K562 (cell line): Measurements from ENCODE around the gene MAD1L1. TPM values are rescaled to one million over a fixed set of nuclear protein-coding genes. Genes with fewer than 3 reads are reported as not detected.
A peak's percentile ranks its signal among the peaks of the same experiment; 100 is the strongest.

ENCODE experiments used
- ATAC-seq: fragments of 200-7000 bp; cut with Tn5 transposase; 3 replicates; pipeline ENCODE4 v1.9.1; 2020; ENCODE audit warnings: moderate library complexity
- BruUV-seq: library from RNA; stranded (reverse); fragments of 400-500 nt; replicated peaks from 2 replicates; lab custom pipeline; 2021; lab: Mats Ljungman, UMichigan
- CTCF ChIA-PET: fragments of 300-600 bp; formaldehyde crosslinking; extraction: SDS; loops from one replicate; lab custom pipeline; 2021; ENCODE audit warnings: low intra/inter-chr PET ratio; lab: Yijun Ruan, JAX
- POLR2A ChIA-PET: fragments of 300-600, 350-650 bp; sonication (Branson Sonifier 250); formaldehyde crosslinking; extraction: SDS; loops from one replicate; lab custom pipeline; 2021; ENCODE audit warnings: antibody characterized with exemption, inconsistent platforms; lab: Yijun Ruan, JAX
- DNase-seq, 4 experiments: peaks; one replicate each; pipeline versions ENCODE4 v3.0.0 to v3.0.0-alpha.2; 2011 to 2018; ENCODE audit warnings: low spot score in 3 of 4, mixed read lengths in 3 of 4; ENCODE audit errors: extremely low read depth in 1 of 4
- FAIRE-seq: peaks from 2 replicates; lab custom pipeline; 2011; peaks lifted over from hg19 to GRCh38; lab: Jason Lieb, UNC
- H2AFZ ChIP-seq: 2 replicates; pipeline ENCODE4 v1.6.0; 2011; ENCODE audit warnings: low read depth, low read length, control low read depth, inconsistent platforms
- H3K27ac ChIP-seq: fragments of 200-600 bp; 3 replicates; pipeline ENCODE4 v1.8.0; 2011; ENCODE audit warnings: low read depth, mild to moderate bottlenecking, control low read depth, inconsistent platforms, low read length, moderate library complexity, mixed read lengths; ENCODE audit errors: extremely low read depth
- H3K27me3 ChIP-seq, 2 experiments: fragments of 300-600 bp in 1 of 2; 2 replicates in 1 of 2; 3 replicates in 1 of 2; pipeline versions ENCODE4 v1.6.0 to v1.8.0; 2011; ENCODE audit warnings: inconsistent platforms in 2 of 2, low read length in 2 of 2, mild to moderate bottlenecking in 1 of 2, mixed read lengths in 1 of 2, moderate library complexity in 1 of 2; ENCODE audit not compliant: control insufficient read depth in 2 of 2, insufficient read depth in 2 of 2
- H3K36me3 ChIP-seq: fragments of 300-600 bp; 3 replicates; pipeline ENCODE4 v1.8.0; 2011; ENCODE audit warnings: mild to moderate bottlenecking, low read length, inconsistent platforms; ENCODE audit not compliant: control insufficient read depth, insufficient read depth
- H3K4me1 ChIP-seq, 2 experiments: fragments of 200-600 bp in 1 of 2; replicated peaks in 1 of 2; 2 replicates in 1 of 2; 3 replicates in 1 of 2; pipeline versions ENCODE4 v1.5.1 to v1.8.0; 2011; ENCODE audit warnings: inconsistent platforms in 2 of 2, low read length in 2 of 2, mild to moderate bottlenecking in 1 of 2, mixed read lengths in 1 of 2, moderate library complexity in 1 of 2; ENCODE audit not compliant: control insufficient read depth in 2 of 2, insufficient read depth in 2 of 2
- H3K4me2 ChIP-seq: 2 replicates; pipeline ENCODE4 v1.6.1; 2011; ENCODE audit warnings: low read length, control low read depth, inconsistent platforms, mixed read lengths; ENCODE audit not compliant: insufficient read depth
- H3K4me3 ChIP-seq: fragments of 200-600 bp; sonication (generic), shearing (Covaris generic); 2 replicates; pipeline ENCODE4 v1.5.1; 2016; ENCODE audit warnings: control low read depth, inconsistent platforms
- H3K79me2 ChIP-seq: fragments of 200-600 bp; 3 replicates; pipeline ENCODE4 v1.8.0; 2011; ENCODE audit warnings: low read length, inconsistent platforms; ENCODE audit not compliant: control insufficient read depth, insufficient read depth
- H3K9ac ChIP-seq, 2 experiments: 2 replicates each; pipeline versions ENCODE4 v1.6.0 to v1.6.1; 2011; ENCODE audit warnings: low read depth in 2 of 2, low read length in 2 of 2, control low read depth in 1 of 2, inconsistent platforms in 1 of 2, mild to moderate bottlenecking in 1 of 2, mixed read lengths in 1 of 2; ENCODE audit not compliant: insufficient read depth in 1 of 2
- H3K9me1 ChIP-seq: one replicate; pipeline ENCODE4 v1.6.0; 2011; ENCODE audit warnings: inconsistent platforms, mild to moderate bottlenecking, low read length, moderate library complexity; ENCODE audit not compliant: control insufficient read depth, insufficient read depth
- H3K9me3 ChIP-seq: replicated peaks from 2 replicates; pipeline ENCODE4 v1.5.1; 2011; ENCODE audit warnings: low read depth, low read length, inconsistent platforms; ENCODE audit not compliant: control insufficient read depth, insufficient read depth
- H4K20me1 ChIP-seq: replicated peaks from 2 replicates; pipeline ENCODE4 v1.6.1; 2011; ENCODE audit warnings: low read length, inconsistent platforms, mixed read lengths; ENCODE audit not compliant: control insufficient read depth, insufficient read depth
- CBFB ChIP-seq: sonication (generic); formaldehyde crosslinking; IDR thresholded peaks from 2 replicates; pipeline ENCODE4 v1.4.0; 2020; ENCODE audit warnings: mild to moderate bottlenecking, missing genetic modification reagents
- POLR2G ChIP-seq: fragments of 200-400 bp; formaldehyde crosslinking; IDR thresholded peaks from 2 replicates; pipeline ENCODE4 v1.6.1; 2017; ENCODE audit warnings: low read depth, mild to moderate bottlenecking, antibody characterized with exemption, low read length, moderate library complexity
- RBFOX2 ChIP-seq: fragments of 200-400 bp; formaldehyde crosslinking; IDR thresholded peaks from 2 replicates; pipeline ENCODE4 v1.6.1; 2017; ENCODE audit warnings: low read depth, mild to moderate bottlenecking, low read length, moderate library complexity
- ZNF217 ChIP-seq: sonication (generic); formaldehyde crosslinking; IDR thresholded peaks from 2 replicates; pipeline ENCODE4 v1.8.0; 2022; ENCODE audit warnings: mild to moderate bottlenecking, missing genetic modification reagents
- WGBS: fragments of 100-300 bp; shearing (Covaris generic); methylation state at CpG from one replicate; pipeline ENCODE4 v1.1.6; 2016; ENCODE audit warnings: low coverage, mixed read lengths; ENCODE audit not compliant: insufficient coverage; ENCODE audit errors: missing lambda C conversion rate; 5-methylcytosine and 5-hydroxymethylcytosine counted together
- in situ Hi-C: fragments of 300-500 bp; cut with MboI; formaldehyde crosslinking; loops from 4 replicates; pipeline ENCODE4 v1.15.0; 2018; ENCODE audit warnings: inconsistent platforms, mixed read lengths
- intact Hi-C: fragments of 100-400 bp; cut with micrococcal nuclease; formaldehyde crosslinking; loops from 2 replicates; pipeline ENCODE4 v1.14.2; 2022
- polyA plus RNA-seq, 8 experiments: library from polyadenylated mRNA; depleted of rRNA in 4 of 8; stranded (reverse) in 5 of 8; unstranded in 3 of 8; fragments of >200 nt; fragmentation: Nextera tagmentation in 2 of 8; fragmentation: Illumina TruSeq in 1 of 8; extraction: Ambion mirVana in 2 of 8; extraction: Trizol in 1 of 8; gene quantifications; 2 replicates each; pipeline versions ENCODE4 v1.2.1 to v1.2.3, GENCODE V29; 2011 to 2014; ENCODE audit warnings: inconsistent platforms in 1 of 8, missing spikeins in 1 of 8
- total RNA-seq, 7 experiments: library from RNA; depleted of rRNA in 6 of 7; stranded (reverse); fragments of >200 nt in 6 of 7; fragmentation: Illumina TruSeq in 2 of 7; extraction: Trizol in 2 of 7; gene quantifications; 2 replicates each; pipeline versions ENCODE4 v1.2.1 to v1.2.3, GENCODE V29; 2011 to 2021; ENCODE audit warnings: low replicate concordance in 1 of 7
- TF ChIP-seq, protein P1 (sequence below), 2 experiments: fragments of 450-650 bp; IDR thresholded peaks; 2 replicates each; pipeline ENCODE4 v1.6.1; 2016; ENCODE audit warnings: mild to moderate bottlenecking in 2 of 2, borderline replicate concordance in 1 of 2, low read depth in 1 of 2, moderate library complexity in 1 of 2

MAD1L1 gene
- total and polyA plus RNA-seq, 9 of the 15 experiments (the other 6 are each of a cell fraction or from before 2014, with no cell fraction given): 1.7 to 89.7 (median 18.0) TPM

DNA sequence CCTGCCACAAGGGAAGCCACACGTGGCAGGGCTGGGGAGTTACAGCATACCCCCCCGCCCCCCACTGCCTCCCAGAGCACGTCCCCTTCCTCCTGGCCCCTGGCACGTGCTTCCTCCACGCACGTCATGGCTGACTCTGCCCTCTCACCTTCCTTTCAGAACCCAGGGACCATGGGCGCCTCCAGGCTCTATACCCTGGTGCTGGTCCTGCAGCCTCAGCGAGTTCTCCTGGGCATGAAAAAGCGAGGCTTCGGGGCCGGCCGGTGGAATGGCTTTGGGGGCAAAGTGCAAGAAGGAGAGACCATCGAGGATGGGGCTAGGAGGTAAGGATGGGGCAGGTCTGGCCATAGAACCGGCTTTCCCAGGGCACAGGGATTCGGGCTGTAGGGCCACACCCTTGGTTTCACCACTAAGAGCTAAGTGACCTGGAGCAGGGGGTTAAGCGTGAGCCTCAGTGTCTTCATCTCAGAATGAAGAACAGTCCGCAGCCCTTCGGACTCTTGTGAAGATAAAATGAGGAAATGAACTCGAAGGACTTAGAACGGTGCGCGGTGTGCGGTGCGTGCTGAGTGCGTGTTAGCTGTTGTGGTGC lies 11.8 kb upstream of the MAD1L1 start:
- peak overlapping the region in 1 of 2 experiments; percentile 71; a peak in 2 of 4 replicates for H3K9ac ChIP-seq
- H3K79me2 ChIP-seq: peaks cover 37% of the 10 kb centered on the region
- ATAC-seq (no peak), DNase-seq (no peak), FAIRE-seq (no peak)
- no peak overlapping the region for H3K4me2 ChIP-seq
- no peaks in the 10 kb centered on the region for H3K27me3 ChIP-seq
- ChIA-PET POLR2A (interaction anchor here (1.4 to 1.7 kb wide), 2 partner anchors 8 to 11 kb away, joined by 4 to 5 read pairs; partner anchors contain the start of gene MAD1L1), CTCF (no interaction called here)
- no peak overlapping the region for H3K4me3 ChIP-seq
- in situ Hi-C loops (no loop called here), intact Hi-C loops (loop anchor here (5.0 kb wide), 1 partner anchor 58 kb away; no protein-coding TSS in a partner anchor)
- peaks cover 17 to 60% of the 10 kb centered on the region in 2 experiments; a peak in 3 of 5 replicates for H3K4me1 ChIP-seq
- no TSS peak for BruUV-seq
- WGBS: 86% methylated on average over 17 of the region's 25 CpGs
- no peak overlapping the region for H2AFZ ChIP-seq
- H3K27ac ChIP-seq: no peak overlapping the region
- no peak for TF ChIP-seq ZNF217 (CRISPR knock-in tag)
- 0 out of 2 replicates have a peak, but pooled peaks have one; percentile 31 for TF ChIP-seq POLR2G
- no peaks in the 10 kb centered on the region for H4K20me1 ChIP-seq
- no peaks in the 10 kb centered on the region for H3K9me3 ChIP-seq
- H3K36me3 ChIP-seq: peaks cover 21% of the 10 kb centered on the region; the same call in 2 of the 3 replicates
- H3K9me1 ChIP-seq: no peaks in the 10 kb centered on the region

DNA sequence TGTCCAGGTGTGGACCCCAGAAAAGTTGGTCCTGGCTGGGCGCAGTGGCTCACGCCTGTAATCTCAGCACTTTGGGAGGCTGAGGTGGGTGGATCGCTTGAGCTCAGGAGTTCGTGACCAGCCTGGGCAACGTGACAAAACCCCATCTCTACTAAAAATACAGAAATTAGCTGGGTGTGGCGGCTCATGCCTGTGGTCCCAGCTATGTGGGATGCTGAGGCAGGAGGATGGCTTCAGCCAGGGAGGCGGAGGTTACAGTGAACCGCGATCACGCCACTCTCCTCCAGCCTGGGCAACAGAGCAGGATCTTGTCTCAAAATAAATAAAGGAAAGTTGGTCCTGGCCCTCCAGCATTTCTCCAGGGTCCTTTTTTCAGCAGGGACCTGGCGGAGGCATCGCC lies 10.7 kb upstream of the MAD1L1 start:
- 72% methylated on average over 12 of the region's 12 CpGs for WGBS
- H3K79me2 ChIP-seq: peaks cover 42% of the 10 kb centered on the region
- H2AFZ ChIP-seq: no peak overlapping the region
- H3K9me3 ChIP-seq: no peaks in the 10 kb centered on the region
- peaks cover 29% of the 10 kb centered on the region; the same call in 2 of the 3 replicates for H3K36me3 ChIP-seq
- POLR2A ChIA-PET: no interaction called here
- FAIRE-seq (no peak), ATAC-seq (no peak), DNase-seq (no peak)
- TF ChIP-seq, protein P1, sequence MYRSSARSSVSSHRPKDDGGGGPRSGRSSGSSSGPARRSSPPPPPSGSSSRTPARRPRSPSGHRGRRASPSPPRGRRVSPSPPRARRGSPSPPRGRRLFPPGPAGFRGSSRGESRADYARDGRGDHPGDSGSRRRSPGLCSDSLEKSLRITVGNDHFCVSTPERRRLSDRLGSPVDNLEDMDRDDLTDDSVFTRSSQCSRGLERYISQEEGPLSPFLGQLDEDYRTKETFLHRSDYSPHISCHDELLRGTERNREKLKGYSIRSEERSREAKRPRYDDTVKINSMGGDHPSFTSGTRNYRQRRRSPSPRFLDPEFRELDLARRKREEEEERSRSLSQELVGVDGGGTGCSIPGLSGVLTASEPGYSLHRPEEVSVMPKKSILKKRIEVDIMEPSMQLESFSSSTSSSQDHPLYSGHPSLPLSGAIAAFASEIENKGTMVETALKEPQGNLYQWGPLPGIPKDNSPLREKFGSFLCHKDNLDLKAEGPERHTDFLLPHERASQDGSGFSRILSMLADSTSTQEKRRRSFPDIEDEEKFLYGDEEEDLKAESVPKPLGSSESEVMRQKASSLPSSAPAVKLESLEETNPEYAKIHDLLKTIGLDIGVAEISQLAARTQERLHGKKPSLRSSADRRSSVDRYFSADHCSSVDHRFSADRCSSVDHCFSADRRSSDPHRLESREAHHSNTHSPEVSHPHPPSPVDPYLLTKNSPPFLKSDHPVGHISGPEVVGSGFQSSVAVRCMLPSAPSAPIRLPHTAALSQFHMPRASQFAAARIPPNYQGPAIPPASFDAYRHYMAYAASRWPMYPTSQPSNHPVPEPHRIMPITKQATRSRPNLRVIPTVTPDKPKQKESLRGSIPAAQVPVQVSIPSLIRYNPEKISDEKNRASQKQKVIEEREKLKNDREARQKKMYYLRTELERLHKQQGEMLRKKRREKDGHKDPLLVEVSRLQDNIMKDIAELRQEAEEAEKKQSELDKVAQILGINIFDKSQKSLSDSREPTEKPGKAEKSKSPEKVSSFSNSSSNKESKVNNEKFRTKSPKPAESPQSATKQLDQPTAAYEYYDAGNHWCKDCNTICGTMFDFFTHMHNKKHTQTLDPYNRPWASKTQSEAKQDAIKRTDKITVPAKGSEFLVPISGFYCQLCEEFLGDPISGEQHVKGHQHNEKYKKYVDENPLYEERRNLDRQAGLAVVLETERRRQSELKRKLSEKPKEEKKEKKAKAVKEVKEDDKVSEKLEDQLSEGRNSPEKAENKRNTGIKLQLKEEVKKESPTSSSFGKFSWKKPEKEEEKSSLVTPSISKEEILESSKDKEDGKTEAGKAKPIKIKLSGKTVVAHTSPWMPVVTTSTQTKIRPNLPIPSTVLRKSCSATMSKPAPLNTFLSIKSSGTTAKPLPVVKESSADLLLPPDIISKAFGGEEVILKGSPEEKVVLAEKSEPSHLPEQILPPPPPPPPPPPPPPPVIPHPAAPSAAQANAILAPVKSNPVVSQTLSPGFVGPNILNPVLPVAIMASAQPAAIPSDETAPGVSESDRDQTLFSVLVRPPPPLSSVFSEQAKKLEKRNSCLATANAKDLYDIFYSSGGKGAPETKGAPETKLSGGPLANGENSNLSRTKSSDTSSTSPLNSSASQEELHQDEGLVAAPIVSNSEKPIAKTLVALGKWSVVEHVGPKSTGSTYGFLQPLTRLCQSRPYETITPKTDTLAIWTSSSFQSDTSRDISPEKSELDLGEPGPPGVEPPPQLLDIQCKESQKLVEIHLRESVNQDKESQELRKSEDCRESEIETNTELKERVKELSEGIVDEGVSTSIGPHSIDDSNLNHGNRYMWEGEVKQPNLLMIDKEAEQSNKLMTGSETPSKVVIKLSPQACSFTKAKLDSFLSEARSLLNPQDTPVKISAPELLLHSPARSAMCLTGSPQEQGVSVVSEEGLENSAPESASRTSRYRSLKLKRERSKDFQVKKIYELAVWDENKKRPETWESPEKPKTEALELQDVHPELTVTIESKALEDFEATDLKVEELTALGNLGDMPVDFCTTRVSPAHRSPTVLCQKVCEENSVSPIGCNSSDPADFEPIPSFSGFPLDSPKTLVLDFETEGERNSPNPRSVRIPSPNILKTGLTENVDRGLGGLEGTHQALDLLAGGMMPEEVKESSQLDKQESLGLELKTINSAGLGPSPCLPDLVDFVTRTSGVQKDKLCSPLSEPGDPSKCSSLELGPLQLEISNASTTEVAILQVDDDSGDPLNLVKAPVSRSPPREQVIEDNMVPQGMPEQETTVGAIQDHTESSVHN (IDR thresholded peaks at IDR 0.05; ENCODE audit: borderline replicate concordance in 1 of 2, low read depth in 1 of 2): no peak
- 0 out of 2 replicates have a peak, but pooled peaks have one; percentile 2 for TF ChIP-seq RBFOX2
- TF ChIP-seq CBFB (CRISPR knock-in tag): peak; percentile 43; the same call in 1 of the 2 replicates
- CTCF ChIA-PET: no interaction called here
- in situ Hi-C loops (no loop called here), intact Hi-C loops (loop anchor here (2.0 to 5.0 kb wide), 2 partner anchors 59 to 105 kb away; no protein-coding TSS in a partner anchor)
- H4K20me1 ChIP-seq: no peaks in the 10 kb centered on the region
- H3K27ac ChIP-seq: no peak overlapping the region
- peak overlapping the region; percentile 98; the same call in 1 of the 2 replicates for H3K4me2 ChIP-seq
- H3K9me1 ChIP-seq: no peaks in the 10 kb centered on the region
- H3K27me3 ChIP-seq: no peaks in the 10 kb centered on the region
- peaks cover 8 to 56% of the 10 kb centered on the region in 2 experiments; a peak in 3 of 5 replicates for H3K4me1 ChIP-seq
- no TSS peak for BruUV-seq
- H3K9ac ChIP-seq: peak overlapping the region; percentile 91 to 99; a peak in 3 of 4 replicates
- no peak overlapping the region; the same call in 1 of the 2 replicates for H3K4me3 ChIP-seq
